HEK293T (cell line): ENCODE measurements around the gene UVRAG.
"Not testable (repeated sequence)": the region's sequence is repeated elsewhere in the genome, so short reads cannot be mapped to it uniquely, and the experiment has no call there.

Experiments
- CTCF ChIA-PET: fragments of 350-600 bp; formaldehyde crosslinking; extraction: SDS; loops from one replicate; lab custom pipeline; 2021; ENCODE audit warnings: antibody characterized with exemption, inconsistent platforms; lab: Yijun Ruan, JAX
- POLR2A ChIA-PET: fragments of 350-600 bp; formaldehyde crosslinking; extraction: SDS; loops from one replicate; lab custom pipeline; 2020; ENCODE audit warnings: antibody characterized with exemption, inconsistent platforms; lab: Yijun Ruan, JAX
- DNase-seq: peaks from one replicate; pipeline ENCODE4 v3.0.0; 2012; ENCODE audit warnings: mixed read lengths; ENCODE audit errors: extremely low spot score
- ARNT ChIP-seq: fragments of 450-650 bp; IDR thresholded peaks from 2 replicates; pipeline ENCODE4 v1.6.1; 2017; ENCODE audit warnings: mild to moderate bottlenecking
- BHLHE40 ChIP-seq: fragments of 450-650 bp; IDR thresholded peaks from 2 replicates; pipeline ENCODE4 v1.6.1; 2016; ENCODE audit warnings: mild to moderate bottlenecking, moderate library complexity, borderline replicate concordance
- CTBP1 ChIP-seq: fragments of 450-650 bp; IDR thresholded peaks from 2 replicates; pipeline ENCODE4 v1.6.1; 2016; ENCODE audit warnings: borderline replicate concordance
- ELF4 ChIP-seq: fragments of 450-650 bp; IDR thresholded peaks from 2 replicates; pipeline ENCODE4 v1.6.1; 2017; ENCODE audit warnings: antibody characterized with exemption
- FOXA1 ChIP-seq: fragments of 450-650 bp; IDR thresholded peaks from 2 replicates; pipeline ENCODE4 v1.6.1; 2016; ENCODE audit warnings: mild to moderate bottlenecking
- FOXK2 ChIP-seq: fragments of 450-650 bp; IDR thresholded peaks from 2 replicates; pipeline ENCODE4 v1.6.1; 2016; ENCODE audit warnings: mild to moderate bottlenecking
- FOXM1 ChIP-seq: fragments of 450-650 bp; IDR thresholded peaks from 2 replicates; pipeline ENCODE4 v1.6.1; 2017; ENCODE audit warnings: mild to moderate bottlenecking, borderline replicate concordance
- HDGF ChIP-seq: fragments of 450-650 bp; IDR thresholded peaks from 2 replicates; pipeline ENCODE4 v1.6.1; 2017; ENCODE audit warnings: antibody characterized with exemption, borderline replicate concordance
- L3MBTL2 ChIP-seq: fragments of 450-650 bp; conservative IDR thresholded peaks from 2 replicates; pipeline ENCODE4 v1.6.1; 2016; ENCODE audit warnings: mild to moderate bottlenecking
- LEF1 ChIP-seq: fragments of 450-650 bp; IDR thresholded peaks from 2 replicates; pipeline ENCODE4 v1.6.1; 2017; ENCODE audit warnings: mild to moderate bottlenecking, borderline replicate concordance
- NFRKB ChIP-seq: fragments of 450-650 bp; IDR thresholded peaks from 2 replicates; pipeline ENCODE4 v1.6.1; 2016; ENCODE audit warnings: mild to moderate bottlenecking, moderate library complexity
- PKNOX1 ChIP-seq: fragments of 450-650 bp; IDR thresholded peaks from 2 replicates; pipeline ENCODE4 v1.6.1; 2016
- SP1 ChIP-seq: fragments of 450-650 bp; IDR thresholded peaks from 2 replicates; pipeline ENCODE4 v1.6.1; 2017
- SUZ12 ChIP-seq: fragments of 450-650 bp; IDR thresholded peaks from 2 replicates; pipeline ENCODE4 v1.6.1; 2016; ENCODE audit warnings: mild to moderate bottlenecking
- TARDBP ChIP-seq: fragments of 450-650 bp; IDR thresholded peaks from 2 replicates; pipeline ENCODE4 v1.6.1; 2016
- ZNF384 ChIP-seq: fragments of 450-650 bp; IDR thresholded peaks from 2 replicates; pipeline ENCODE4 v1.6.1; 2016

Gene UVRAG

GRCh38 chr11:75852406-75853017, 37.5 kb downstream of the UVRAG start:
- DNase-seq = no peak
- POLR2A ChIA-PET = no interaction called here
- CTCF ChIA-PET = no interaction called here
- no peak for TF ChIP-seq ELF4
- TF ChIP-seq ZNF384 = no peak
- no peak for TF ChIP-seq BHLHE40
- TF ChIP-seq SUZ12 = no peak
- no peak for TF ChIP-seq FOXM1
- no peak for TF ChIP-seq ARNT
- no peak for TF ChIP-seq CTBP1
- TF ChIP-seq L3MBTL2 = no peak
- no peak for TF ChIP-seq NFRKB
- TF ChIP-seq LEF1 = no peak
- no peak for TF ChIP-seq HDGF
- TF ChIP-seq FOXA1 = no peak
- TF ChIP-seq FOXK2 = no peak
- no peak for TF ChIP-seq SP1
- no peak for TF ChIP-seq PKNOX1
- TF ChIP-seq TARDBP = no peak

GRCh38 chr11:75853563-75853962, 38.6 kb downstream of the UVRAG start:
- POLR2A ChIA-PET, CTCF ChIA-PET, DNase-seq: not testable (repeated sequence)

- no peak for DNase-seq
- TF ChIP-seq HDGF = no peak
- TF ChIP-seq NFRKB = no peak
- no peak for TF ChIP-seq PKNOX1
- TF ChIP-seq FOXM1 = no peak
- CTCF ChIA-PET = no interaction called here
- POLR2A ChIA-PET = no interaction called here
Observed at GRCh38 chr11:75853971-75854370, 39.0 kb downstream of the UVRAG start.

GRCh38 chr11:75855206-75855605, 40.2 kb downstream of the UVRAG start:
- no peak for DNase-seq
- ChIA-PET POLR2A (no interaction called here), CTCF (no interaction called here)
- TF ChIP-seq ARNT = no peak
- TF ChIP-seq BHLHE40 = no peak
- TF ChIP-seq PKNOX1 = no peak
- TF ChIP-seq LEF1 = no peak
- no peak for TF ChIP-seq NFRKB
- TF ChIP-seq TARDBP = no peak
- no peak for TF ChIP-seq CTBP1
- no peak for TF ChIP-seq L3MBTL2
- TF ChIP-seq ELF4 = no peak
- no peak for TF ChIP-seq FOXM1
- no peak for TF ChIP-seq ZNF384
- TF ChIP-seq SP1 = no peak

GRCh38 chr11:75856912-75857311, 41.9 kb downstream of the UVRAG start:
- POLR2A ChIA-PET = interaction anchor here (0.7 kb wide), 1 partner anchor 63 kb away, joined by 3 read pairs; no protein-coding TSS in a partner anchor
- CTCF ChIA-PET = interaction anchor here (1.1 kb wide), 1 partner anchor 10 kb away, joined by 3 read pairs; no protein-coding TSS in a partner anchor
- DNase-seq = no peak
- TF ChIP-seq ARNT (no peak), FOXA1 (no peak), HDGF (no peak), TARDBP (no peak), LEF1 (no peak), ELF4 (no peak), SP1 (no peak), BHLHE40 (no peak), FOXK2 (no peak), SUZ12 (no peak), L3MBTL2 (no peak), FOXM1 (no peak), PKNOX1 (no peak), NFRKB (no peak), ZNF384 (no peak)

- POLR2A ChIA-PET = no interaction called here
- CTCF ChIA-PET = no interaction called here
- DNase-seq = no peak
- no peak for TF ChIP-seq SUZ12
- no peak for TF ChIP-seq NFRKB
- TF ChIP-seq SP1 = no peak
- TF ChIP-seq ARNT = no peak
- TF ChIP-seq TARDBP = no peak
- TF ChIP-seq PKNOX1 = no peak
- TF ChIP-seq BHLHE40 = no peak
- TF ChIP-seq CTBP1 = no peak
- no peak for TF ChIP-seq L3MBTL2
- TF ChIP-seq HDGF = no peak
- no peak for TF ChIP-seq ZNF384
- no peak for TF ChIP-seq LEF1
Observed at GRCh38 chr11:75858042-75858441, 43.0 kb downstream of the UVRAG start.
